ENCODE data around the gene PRKCE. TPM values are rescaled to one million over a fixed set of nuclear protein-coding genes. Genes with fewer than 3 reads are reported as not detected.

Gene PRKCE
- total RNA-seq, 1 experiment from 2014 or later = 1.3 TPM

DNA sequence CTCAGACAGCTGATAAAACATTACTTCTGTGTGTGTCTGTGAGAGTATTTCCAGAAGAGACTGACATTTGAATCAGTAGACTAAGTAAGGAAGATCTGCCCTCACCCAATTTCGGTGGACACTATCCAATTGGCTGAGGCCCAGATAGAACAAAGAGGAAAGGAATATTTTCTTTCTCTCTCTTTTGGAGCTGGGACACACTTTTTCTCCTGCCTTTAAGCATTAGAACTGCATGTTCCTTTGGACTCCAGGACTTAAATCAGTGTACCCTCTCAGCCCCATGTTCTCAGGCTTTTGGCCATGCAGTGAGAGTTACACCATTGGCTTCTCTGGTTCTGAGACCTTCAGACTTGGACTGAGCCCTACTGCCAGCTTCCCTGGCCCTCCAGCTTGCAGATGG, 37.1 kb upstream of the PRKCE start:
- H2BK12ac ChIP-seq (ENCODE audit: insufficient read length, low read depth, low read length) = no peak overlapping the region
- no peak overlapping the region for H2AFZ ChIP-seq (ENCODE audit: low read length)
- H4K20me1 ChIP-seq (ENCODE audit: control insufficient read depth, insufficient read depth, insufficient read length) = no peaks in the 10 kb centered on the region
- no CpG with 5 or more reads among the region's 1 CpG for WGBS (ENCODE audit: extremely low coverage, insufficient read length, low lambda C conversion rate)
- H3K9me3 Mint-ChIP-seq = no peaks in the 10 kb centered on the region
- H4K8ac ChIP-seq (replicated peaks; ENCODE audit: insufficient read length, low read depth, low read length) = no peak overlapping the region
- no peaks in the 10 kb centered on the region for H3K9me3 ChIP-seq (ENCODE audit: control insufficient read depth, low read depth, low read length)
- H3K14ac ChIP-seq (ENCODE audit: insufficient read depth, low read length) = no peak overlapping the region
- H2BK120ac ChIP-seq (ENCODE audit: low read depth, low read length, poor library complexity, severe bottlenecking) = no peak overlapping the region
- H4K5ac ChIP-seq (ENCODE audit: insufficient read length, low read depth, low read length) = no peak overlapping the region
- no peaks in the 10 kb centered on the region for H3K23me2 ChIP-seq (ENCODE audit: insufficient read length, low read depth, low read length, poor library complexity, severe bottlenecking)
- no peak overlapping the region for H4K91ac ChIP-seq (ENCODE audit: insufficient read length, low read depth, low read length)
- no peaks in the 10 kb centered on the region; the same call in 1 of the 2 replicates for H3K79me2 ChIP-seq (ENCODE audit: insufficient read depth, low read length)
- H3K9ac ChIP-seq (ENCODE audit: extremely low read depth, insufficient read length, low read length) = no peak overlapping the region
- no peaks in the 10 kb centered on the region; the same call in 1 of the 2 replicates for H3K27me3 Mint-ChIP-seq (ENCODE audit: low read depth)
- H2BK15ac ChIP-seq (ENCODE audit: low read depth, low read length) = no peak overlapping the region
- no peaks in the 10 kb centered on the region for H3K4me1 ChIP-seq (ENCODE audit: insufficient read depth, low read length)
- no peak overlapping the region for H3T11ph ChIP-seq (ENCODE audit: low read length)
- no peak overlapping the region for H2AK5ac ChIP-seq (ENCODE audit: insufficient read length, low read length)
- H3K27ac Mint-ChIP-seq = no peak overlapping the region
- H2BK5ac ChIP-seq (ENCODE audit: insufficient read length, low read length) = no peak overlapping the region
- DNase-seq = no peak
- H3K27ac ChIP-seq (ENCODE audit: insufficient read length, low read depth, low read length) = no peak overlapping the region
- no peaks in the 10 kb centered on the region for H3K27me3 ChIP-seq (ENCODE audit: insufficient read depth, low read length)
- peaks cover 2% of the 10 kb centered on the region for H3K79me1 ChIP-seq (ENCODE audit: insufficient read depth, low read depth, low read length, poor library complexity, severe bottlenecking)
- H3K4me2 ChIP-seq (ENCODE audit: insufficient read depth, insufficient read length, low read length) = no peak overlapping the region
- H3K56ac ChIP-seq (ENCODE audit: insufficient read length, low read depth, low read length) = no peak overlapping the region
- no peak overlapping the region for H3K4ac ChIP-seq (ENCODE audit: low read depth, low read length)
- no peak overlapping the region for H3K23ac ChIP-seq (ENCODE audit: insufficient read length, low read depth, low read length)
- H2BK20ac ChIP-seq (ENCODE audit: low read depth, low read length, poor library complexity, severe bottlenecking) = no peak overlapping the region
- H3K4me1 Mint-ChIP-seq = peaks cover 19 to 23% of the 10 kb centered on the region in 2 experiments
- no peak overlapping the region for H3K4me3 Mint-ChIP-seq
- TF ChIP-seq, protein P1, sequence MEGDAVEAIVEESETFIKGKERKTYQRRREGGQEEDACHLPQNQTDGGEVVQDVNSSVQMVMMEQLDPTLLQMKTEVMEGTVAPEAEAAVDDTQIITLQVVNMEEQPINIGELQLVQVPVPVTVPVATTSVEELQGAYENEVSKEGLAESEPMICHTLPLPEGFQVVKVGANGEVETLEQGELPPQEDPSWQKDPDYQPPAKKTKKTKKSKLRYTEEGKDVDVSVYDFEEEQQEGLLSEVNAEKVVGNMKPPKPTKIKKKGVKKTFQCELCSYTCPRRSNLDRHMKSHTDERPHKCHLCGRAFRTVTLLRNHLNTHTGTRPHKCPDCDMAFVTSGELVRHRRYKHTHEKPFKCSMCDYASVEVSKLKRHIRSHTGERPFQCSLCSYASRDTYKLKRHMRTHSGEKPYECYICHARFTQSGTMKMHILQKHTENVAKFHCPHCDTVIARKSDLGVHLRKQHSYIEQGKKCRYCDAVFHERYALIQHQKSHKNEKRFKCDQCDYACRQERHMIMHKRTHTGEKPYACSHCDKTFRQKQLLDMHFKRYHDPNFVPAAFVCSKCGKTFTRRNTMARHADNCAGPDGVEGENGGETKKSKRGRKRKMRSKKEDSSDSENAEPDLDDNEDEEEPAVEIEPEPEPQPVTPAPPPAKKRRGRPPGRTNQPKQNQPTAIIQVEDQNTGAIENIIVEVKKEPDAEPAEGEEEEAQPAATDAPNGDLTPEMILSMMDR (conservative IDR thresholded peaks at IDR 0.05) = no peak
- no peaks in the 10 kb centered on the region for H3K36me3 Mint-ChIP-seq (ENCODE audit: insufficient read depth in 1 of 3, low read depth in 3 of 3)
- no peak overlapping the region for H3K18ac ChIP-seq (ENCODE audit: insufficient read length, low read depth, low read length)
